CD4-positive, alpha-beta T cell treated with Interleukin-12 subunit alpha and Interleukin-12 subunit beta, for 1 hour (primary cell): ENCODE results near the gene NHERF2.
"Not testable (repeated sequence)": the region's sequence is repeated elsewhere in the genome, so short reads cannot be mapped to it uniquely, and the experiment has no call there.

Source experiments
- DNase-seq: peaks from one replicate; pipeline ENCODE4 v3.0.0-alpha.2; 2020

Gene NHERF2

GRCh38 chr16:2028620-2029220 is 2.0 kb downstream of the NHERF2 start:
- DNase-seq = no peak

GRCh38 chr16:2029350-2029749 is 2.6 kb downstream of the NHERF2 start:
- DNase-seq = no peak

- no peak for DNase-seq
Observed at GRCh38 chr16:2030036-2030435, 3.3 kb downstream of the NHERF2 start.

- no peak for DNase-seq
Observed at GRCh38 chr16:2031081-2031577, 4.4 kb downstream of the NHERF2 start.

- no peak for DNase-seq
Observed at GRCh38 chr16:2032285-2033056, 5.8 kb downstream of the NHERF2 start.

- no peak for DNase-seq
Observed at GRCh38 chr16:2033057-2033908, 6.6 kb downstream of the NHERF2 start.

- DNase-seq = not testable (repeated sequence)
Observed at GRCh38 chr16:2033909-2034695, 7.4 kb downstream of the NHERF2 start.

GRCh38 chr16:2034696-2035430 is 8.2 kb downstream of the NHERF2 start:
- DNase-seq = no peak

- DNase-seq = no peak
Observed at GRCh38 chr16:2035431-2036199, 8.9 kb downstream of the NHERF2 start.

GRCh38 chr16:2036200-2036966 is 9.7 kb downstream of the NHERF2 start:
- no peak for DNase-seq

GRCh38 chr16:2037115-2037514 is 10.4 kb downstream of the NHERF2 start:
- DNase-seq = no peak

GRCh38 chr16:2037647-2038381 is 11.1 kb downstream of the NHERF2 start:
- no peak for DNase-seq

GRCh38 chr16:2038382-2039231 is 11.9 kb downstream of the NHERF2 start:
- DNase-seq = no peak

GRCh38 chr16:2039274-2040031 is 12.8 kb downstream of the NHERF2 start:
- DNase-seq = no peak

- no peak for DNase-seq
Observed at GRCh38 chr16:2040041-2040786, 13.5 kb downstream of the NHERF2 start.

- DNase-seq = no peak
Observed at GRCh38 chr16:2040787-2041522, 14.3 kb downstream of the NHERF2 start.
